ENCODE measurements around the gene SERINC3. TPM values are rescaled to one million over a fixed set of nuclear protein-coding genes. Genes with fewer than 3 reads are reported as not detected.

The SERINC3 gene
- total RNA-seq, 1 experiment from 2014 or later, result 110 TPM

DNA sequence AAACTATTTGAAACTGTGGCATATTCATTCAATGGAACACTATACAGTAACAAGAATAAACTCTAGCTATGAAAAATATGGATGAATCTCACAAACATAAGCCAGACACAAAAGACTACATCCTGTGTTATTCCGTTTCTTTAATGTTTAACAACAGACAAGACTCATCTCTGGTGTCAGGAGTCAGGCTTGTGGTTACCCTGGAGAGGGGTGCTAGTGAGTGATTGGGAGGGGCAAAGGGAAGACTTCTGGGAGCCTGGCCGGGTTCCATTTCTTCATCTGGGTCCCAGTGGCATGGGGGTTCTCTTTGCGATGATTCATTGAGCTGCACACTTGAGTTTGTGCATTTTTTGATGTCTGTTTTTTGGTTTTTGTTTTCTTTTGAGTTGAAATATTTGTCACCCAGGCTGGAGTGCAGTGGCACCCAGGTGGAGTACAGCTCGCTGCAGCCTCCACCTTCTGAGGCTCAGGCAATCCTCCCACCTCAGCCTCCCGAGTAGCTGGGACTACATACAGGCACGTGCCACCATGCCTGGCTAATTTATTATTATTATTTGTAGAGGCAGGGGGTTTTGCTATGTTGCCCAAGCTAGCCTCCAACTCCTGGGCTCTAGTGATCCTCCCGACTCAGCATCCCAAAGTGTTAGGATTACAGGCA, 67.4 kb downstream of the SERINC3 start:
- Histone ChIP-seq H3K79me2 (ENCODE audit: low read depth) (no peaks in the 10 kb centered on the region), H3K4me1 (replicated peaks; ENCODE audit: insufficient read depth) (no peaks in the 10 kb centered on the region), H3K27ac (no peak overlapping the region), H3K4me2 (no peak overlapping the region), H3F3A (ENCODE audit: insufficient read depth, low read depth) (no peaks in the 10 kb centered on the region), H3K27me3 (ENCODE audit: insufficient read depth, low read depth) (no peaks in the 10 kb centered on the region), H3K9me3 (ENCODE audit: insufficient read depth, low read depth) (no peaks in the 10 kb centered on the region), H3K4me3 (no peak overlapping the region), H3K36me3 (ENCODE audit: low read depth) (no peaks in the 10 kb centered on the region), H3K9me2 (ENCODE audit: insufficient read depth) (no peaks in the 10 kb centered on the region), H2AFZ (no peak overlapping the region), H4K20me1 (ENCODE audit: insufficient read depth) (no peaks in the 10 kb centered on the region)
- intact Hi-C loops (cut with micrococcal nuclease; ENCODE audit: unreplicated experiment), result no loop called here
- ChIA-PET CTCF (no interaction called here), POLR2A (ENCODE audit: unreplicated experiment) (no interaction called here)
- TF ChIP-seq, protein P1, sequence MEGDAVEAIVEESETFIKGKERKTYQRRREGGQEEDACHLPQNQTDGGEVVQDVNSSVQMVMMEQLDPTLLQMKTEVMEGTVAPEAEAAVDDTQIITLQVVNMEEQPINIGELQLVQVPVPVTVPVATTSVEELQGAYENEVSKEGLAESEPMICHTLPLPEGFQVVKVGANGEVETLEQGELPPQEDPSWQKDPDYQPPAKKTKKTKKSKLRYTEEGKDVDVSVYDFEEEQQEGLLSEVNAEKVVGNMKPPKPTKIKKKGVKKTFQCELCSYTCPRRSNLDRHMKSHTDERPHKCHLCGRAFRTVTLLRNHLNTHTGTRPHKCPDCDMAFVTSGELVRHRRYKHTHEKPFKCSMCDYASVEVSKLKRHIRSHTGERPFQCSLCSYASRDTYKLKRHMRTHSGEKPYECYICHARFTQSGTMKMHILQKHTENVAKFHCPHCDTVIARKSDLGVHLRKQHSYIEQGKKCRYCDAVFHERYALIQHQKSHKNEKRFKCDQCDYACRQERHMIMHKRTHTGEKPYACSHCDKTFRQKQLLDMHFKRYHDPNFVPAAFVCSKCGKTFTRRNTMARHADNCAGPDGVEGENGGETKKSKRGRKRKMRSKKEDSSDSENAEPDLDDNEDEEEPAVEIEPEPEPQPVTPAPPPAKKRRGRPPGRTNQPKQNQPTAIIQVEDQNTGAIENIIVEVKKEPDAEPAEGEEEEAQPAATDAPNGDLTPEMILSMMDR (conservative IDR thresholded peaks at IDR 0.05), result no peak
- TF ChIP-seq EZH2 (IDR thresholded peaks at IDR 0.05; ENCODE audit: low read depth), result no peak
- no peak for DNase-seq
- BruUV-seq (replicated peaks), result no TSS peak

DNA sequence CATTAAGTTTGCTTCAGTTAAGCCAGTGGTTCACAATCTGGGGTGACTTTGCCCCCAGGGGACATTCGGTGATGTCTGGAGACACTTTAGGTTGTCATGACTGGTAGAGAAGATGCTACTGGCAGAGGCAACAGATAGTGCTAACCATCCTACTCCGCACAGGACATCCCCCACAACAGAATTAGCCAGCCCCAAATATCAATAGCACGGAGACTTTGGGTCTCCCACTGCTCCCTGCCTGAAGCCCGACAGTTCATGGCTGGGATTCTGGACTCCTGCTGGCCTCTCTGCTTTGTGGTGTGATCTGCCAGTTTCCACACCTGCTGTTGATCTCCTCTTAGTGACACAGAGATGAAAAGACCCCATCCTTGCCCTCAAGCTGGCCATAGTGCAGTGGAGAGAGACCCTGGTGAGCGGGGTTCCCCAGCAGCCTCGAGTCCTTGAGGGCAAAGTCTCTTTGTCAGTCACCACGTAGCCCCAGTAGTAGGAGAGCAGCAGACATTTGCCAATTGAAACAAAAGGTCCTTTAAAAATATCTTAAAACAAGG, 70.9 kb downstream of the SERINC3 start:
- H3K27ac ChIP-seq, result no peak overlapping the region
- no peak for DNase-seq
- CTCF ChIA-PET, result no interaction called here
- intact Hi-C loops (cut with micrococcal nuclease; ENCODE audit: unreplicated experiment), result no loop called here
- no TSS peak for BruUV-seq (replicated peaks)
- TF ChIP-seq EZH2 (IDR thresholded peaks at IDR 0.05; ENCODE audit: low read depth), result no peak
- TF ChIP-seq, protein P1 (conservative IDR thresholded peaks at IDR 0.05), result no peak
- no peaks in the 10 kb centered on the region for H3K4me1 ChIP-seq (replicated peaks; ENCODE audit: insufficient read depth)
- H3K36me3 ChIP-seq (ENCODE audit: low read depth), result no peaks in the 10 kb centered on the region
- H3F3A ChIP-seq (ENCODE audit: insufficient read depth, low read depth), result no peaks in the 10 kb centered on the region
- no peak overlapping the region for H2AFZ ChIP-seq
- POLR2A ChIA-PET (ENCODE audit: unreplicated experiment), result no interaction called here
- no peaks in the 10 kb centered on the region for H3K79me2 ChIP-seq (ENCODE audit: low read depth)
- H3K9me3 ChIP-seq (ENCODE audit: insufficient read depth, low read depth), result no peaks in the 10 kb centered on the region
- no peaks in the 10 kb centered on the region for H3K9me2 ChIP-seq (ENCODE audit: insufficient read depth)
- H3K27me3 ChIP-seq (ENCODE audit: insufficient read depth, low read depth), result no peaks in the 10 kb centered on the region
- no peak overlapping the region for H3K4me3 ChIP-seq
- H3K4me2 ChIP-seq, result no peak overlapping the region
- no peaks in the 10 kb centered on the region for H4K20me1 ChIP-seq (ENCODE audit: insufficient read depth)

DNA sequence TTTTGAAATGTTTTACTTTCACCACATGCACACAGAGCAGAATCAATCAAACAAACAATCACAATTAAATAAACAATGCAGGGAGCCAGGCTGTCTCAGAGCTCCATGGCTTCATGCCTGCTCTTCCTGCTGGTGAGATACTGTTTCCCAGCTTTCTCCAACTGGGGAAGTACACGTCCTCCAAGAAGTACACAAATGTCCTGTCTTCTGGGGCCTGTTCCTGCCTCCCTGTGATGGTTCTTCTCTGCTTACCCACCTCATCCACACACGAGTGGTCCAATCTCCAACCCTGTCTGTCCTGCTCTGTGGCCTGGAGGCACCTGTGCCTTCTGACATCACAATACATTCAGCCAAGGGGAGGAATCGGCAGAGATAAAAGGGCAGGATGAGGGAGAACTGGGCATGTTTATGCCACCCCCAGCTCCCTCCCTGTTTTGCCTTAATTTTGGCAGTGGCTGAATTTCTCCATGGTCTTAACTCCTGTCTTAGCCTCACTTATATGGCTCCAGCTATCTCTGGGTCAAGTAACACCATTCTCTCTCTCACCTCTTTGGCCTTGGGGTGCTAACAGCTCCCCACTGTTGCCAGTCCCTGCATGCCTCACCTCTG, 71.5 kb downstream of the SERINC3 start:
- H3K9me3 ChIP-seq (ENCODE audit: insufficient read depth, low read depth), result no peaks in the 10 kb centered on the region
- no peak overlapping the region for H3K4me3 ChIP-seq
- H3K4me1 ChIP-seq (replicated peaks; ENCODE audit: insufficient read depth), result no peaks in the 10 kb centered on the region
- H3K4me2 ChIP-seq, result no peak overlapping the region
- no peak overlapping the region for H3K27ac ChIP-seq
- BruUV-seq (replicated peaks), result no TSS peak
- H2AFZ ChIP-seq, result no peak overlapping the region
- DNase-seq, result no peak
- no peaks in the 10 kb centered on the region for H3K79me2 ChIP-seq (ENCODE audit: low read depth)
- no peaks in the 10 kb centered on the region for H4K20me1 ChIP-seq (ENCODE audit: insufficient read depth)
- POLR2A ChIA-PET (ENCODE audit: unreplicated experiment), result interaction anchor here (0.6 kb wide), 1 partner anchor 10 kb away, joined by 8 read pairs; no protein-coding TSS in a partner anchor
- no peaks in the 10 kb centered on the region for H3F3A ChIP-seq (ENCODE audit: insufficient read depth, low read depth)
- no peaks in the 10 kb centered on the region for H3K36me3 ChIP-seq (ENCODE audit: low read depth)
- CTCF ChIA-PET, result interaction anchor here (0.6 kb wide), 1 partner anchor 443 kb away, joined by 7 read pairs; no protein-coding TSS in a partner anchor
- no peaks in the 10 kb centered on the region for H3K9me2 ChIP-seq (ENCODE audit: insufficient read depth)
- intact Hi-C loops (cut with micrococcal nuclease; ENCODE audit: unreplicated experiment), result no loop called here
- no peak for TF ChIP-seq EZH2 (IDR thresholded peaks at IDR 0.05; ENCODE audit: low read depth)
- TF ChIP-seq, protein P1 (conservative IDR thresholded peaks at IDR 0.05), result no peak
- H3K27me3 ChIP-seq (ENCODE audit: insufficient read depth, low read depth), result no peaks in the 10 kb centered on the region
